ENCODE data around the gene FARSA. TPM values are rescaled to one million over a fixed set of nuclear protein-coding genes. Genes with fewer than 3 reads are reported as not detected.

Gene FARSA
- total and polyA plus RNA-seq, 10 of the 15 experiments (the other 5 are each of a cell fraction or from before 2014, with no cell fraction given), result 20.3 to 212 (median 76.4) TPM

DNA sequence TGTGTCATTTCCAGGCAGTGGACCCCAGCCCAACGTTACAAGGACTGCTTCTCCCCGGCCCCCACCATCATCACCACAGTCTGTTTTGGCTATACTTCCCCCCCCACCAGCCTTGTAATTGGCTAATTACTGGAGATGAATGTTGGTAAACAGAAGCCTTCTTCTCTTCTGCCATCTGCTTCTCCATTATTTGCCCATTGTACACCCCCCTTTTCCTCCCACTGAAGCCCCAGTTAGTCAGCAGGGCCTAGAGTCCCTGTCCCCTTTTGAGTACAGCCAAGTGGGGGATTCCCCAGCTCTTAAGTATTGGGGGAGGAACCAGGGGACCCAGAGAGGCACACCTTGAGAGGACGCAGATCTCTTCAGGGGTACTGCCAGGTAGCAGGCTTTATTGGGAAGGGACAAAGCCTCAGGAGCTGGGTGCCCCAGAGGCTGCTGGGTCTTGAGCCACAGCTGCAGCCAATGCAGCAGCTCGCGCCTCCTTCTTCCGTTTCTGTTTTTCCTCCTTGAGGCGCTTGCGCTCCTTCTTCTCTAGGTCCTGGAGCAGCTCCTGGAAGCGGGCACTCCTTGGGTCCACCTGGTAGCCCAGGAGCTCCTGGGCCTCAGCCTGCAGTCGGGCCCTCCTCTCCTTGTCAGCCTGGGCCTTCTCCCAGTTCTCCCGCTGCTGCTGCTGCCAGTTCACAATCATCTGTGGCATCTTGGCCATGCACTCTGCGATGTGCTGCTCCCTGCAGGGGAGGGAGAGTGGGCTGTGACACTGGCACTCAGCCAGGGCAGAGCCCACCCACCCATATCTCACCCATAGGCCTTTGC is 20.5 kb upstream of the FARSA start (continued):
- TF ChIP-seq, protein P1, sequence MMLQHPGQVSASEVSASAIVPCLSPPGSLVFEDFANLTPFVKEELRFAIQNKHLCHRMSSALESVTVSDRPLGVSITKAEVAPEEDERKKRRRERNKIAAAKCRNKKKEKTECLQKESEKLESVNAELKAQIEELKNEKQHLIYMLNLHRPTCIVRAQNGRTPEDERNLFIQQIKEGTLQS (IDR thresholded peaks at IDR 0.05; ENCODE audit: borderline replicate concordance, extremely low read depth, low read depth, low read length), result no peak
- TF ChIP-seq, protein P2, sequence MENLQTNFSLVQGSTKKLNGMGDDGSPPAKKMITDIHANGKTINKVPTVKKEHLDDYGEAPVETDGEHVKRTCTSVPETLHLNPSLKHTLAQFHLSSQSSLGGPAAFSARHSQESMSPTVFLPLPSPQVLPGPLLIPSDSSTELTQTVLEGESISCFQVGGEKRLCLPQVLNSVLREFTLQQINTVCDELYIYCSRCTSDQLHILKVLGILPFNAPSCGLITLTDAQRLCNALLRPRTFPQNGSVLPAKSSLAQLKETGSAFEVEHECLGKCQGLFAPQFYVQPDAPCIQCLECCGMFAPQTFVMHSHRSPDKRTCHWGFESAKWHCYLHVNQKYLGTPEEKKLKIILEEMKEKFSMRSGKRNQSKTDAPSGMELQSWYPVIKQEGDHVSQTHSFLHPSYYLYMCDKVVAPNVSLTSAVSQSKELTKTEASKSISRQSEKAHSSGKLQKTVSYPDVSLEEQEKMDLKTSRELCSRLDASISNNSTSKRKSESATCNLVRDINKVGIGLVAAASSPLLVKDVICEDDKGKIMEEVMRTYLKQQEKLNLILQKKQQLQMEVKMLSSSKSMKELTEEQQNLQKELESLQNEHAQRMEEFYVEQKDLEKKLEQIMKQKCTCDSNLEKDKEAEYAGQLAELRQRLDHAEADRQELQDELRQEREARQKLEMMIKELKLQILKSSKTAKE (IDR thresholded peaks at IDR 0.05; ENCODE audit: low read depth, poor library complexity, severe bottlenecking), result no peak
- TF ChIP-seq, protein P3, sequence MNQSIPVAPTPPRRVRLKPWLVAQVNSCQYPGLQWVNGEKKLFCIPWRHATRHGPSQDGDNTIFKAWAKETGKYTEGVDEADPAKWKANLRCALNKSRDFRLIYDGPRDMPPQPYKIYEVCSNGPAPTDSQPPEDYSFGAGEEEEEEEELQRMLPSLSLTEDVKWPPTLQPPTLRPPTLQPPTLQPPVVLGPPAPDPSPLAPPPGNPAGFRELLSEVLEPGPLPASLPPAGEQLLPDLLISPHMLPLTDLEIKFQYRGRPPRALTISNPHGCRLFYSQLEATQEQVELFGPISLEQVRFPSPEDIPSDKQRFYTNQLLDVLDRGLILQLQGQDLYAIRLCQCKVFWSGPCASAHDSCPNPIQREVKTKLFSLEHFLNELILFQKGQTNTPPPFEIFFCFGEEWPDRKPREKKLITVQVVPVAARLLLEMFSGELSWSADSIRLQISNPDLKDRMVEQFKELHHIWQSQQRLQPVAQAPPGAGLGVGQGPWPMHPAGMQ (IDR thresholded peaks at IDR 0.05; ENCODE audit: borderline replicate concordance), result no peak

DNA sequence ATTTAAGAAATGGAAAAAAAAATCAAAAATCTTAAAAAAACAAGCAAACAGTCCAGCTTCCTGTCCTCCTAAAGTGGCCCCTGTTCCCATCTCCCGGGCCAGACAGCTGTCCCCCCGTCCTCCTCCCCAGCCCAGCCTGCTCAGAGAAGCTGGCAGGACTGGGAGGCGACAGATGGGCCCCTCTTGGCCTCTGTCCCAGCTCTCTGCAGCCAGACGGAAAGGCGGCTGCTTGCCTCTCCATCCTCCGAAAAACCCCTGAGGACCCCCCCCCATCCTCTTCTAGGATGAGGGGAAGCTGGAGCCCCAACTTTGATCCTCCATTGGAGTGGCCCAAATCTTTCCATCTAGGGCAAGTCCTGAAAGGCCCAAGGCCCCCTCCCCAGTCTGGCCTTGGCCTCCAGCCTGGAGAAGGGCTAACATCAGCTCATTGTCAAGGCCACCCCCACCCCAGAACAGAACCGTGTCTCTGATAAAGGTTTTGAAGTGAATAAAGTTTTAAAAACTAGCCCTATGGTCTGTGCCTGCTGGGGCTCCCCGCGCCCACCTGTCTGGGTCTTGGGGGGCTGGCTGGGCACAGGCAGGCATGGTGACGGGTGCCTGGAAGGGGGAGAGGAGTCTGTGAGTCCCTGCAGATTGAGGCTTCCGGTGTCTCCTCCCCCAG is 19.8 kb upstream of the FARSA start:
- 80% methylated on average over 11 of the region's 11 CpGs for WGBS (ENCODE audit: insufficient coverage, insufficient replicate concordance, low lambda C conversion rate, missing lambda C conversion rate)
- H3K9ac ChIP-seq (ENCODE audit: control insufficient read depth, insufficient read depth, low read length), result no peak overlapping the region
- FAIRE-seq, result no peak
- TF ChIP-seq MEF2A (IDR thresholded peaks at IDR 0.05; ENCODE audit: insufficient read depth, low read depth, low read length) (no peak), NBN (IDR thresholded peaks at IDR 0.05) (no peak), RUNX3 (IDR thresholded peaks at IDR 0.05; ENCODE audit: low read length) (no peak)
- TF ChIP-seq, protein P4, sequence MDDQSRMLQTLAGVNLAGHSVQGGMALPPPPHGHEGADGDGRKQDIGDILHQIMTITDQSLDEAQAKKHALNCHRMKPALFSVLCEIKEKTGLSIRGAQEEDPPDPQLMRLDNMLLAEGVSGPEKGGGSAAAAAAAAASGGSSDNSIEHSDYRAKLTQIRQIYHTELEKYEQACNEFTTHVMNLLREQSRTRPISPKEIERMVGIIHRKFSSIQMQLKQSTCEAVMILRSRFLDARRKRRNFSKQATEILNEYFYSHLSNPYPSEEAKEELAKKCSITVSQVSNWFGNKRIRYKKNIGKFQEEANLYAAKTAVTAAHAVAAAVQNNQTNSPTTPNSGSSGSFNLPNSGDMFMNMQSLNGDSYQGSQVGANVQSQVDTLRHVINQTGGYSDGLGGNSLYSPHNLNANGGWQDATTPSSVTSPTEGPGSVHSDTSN (IDR thresholded peaks at IDR 0.05; ENCODE audit: insufficient replicate concordance, low read depth, low read length), result no peak
- TF ChIP-seq, protein P5, sequence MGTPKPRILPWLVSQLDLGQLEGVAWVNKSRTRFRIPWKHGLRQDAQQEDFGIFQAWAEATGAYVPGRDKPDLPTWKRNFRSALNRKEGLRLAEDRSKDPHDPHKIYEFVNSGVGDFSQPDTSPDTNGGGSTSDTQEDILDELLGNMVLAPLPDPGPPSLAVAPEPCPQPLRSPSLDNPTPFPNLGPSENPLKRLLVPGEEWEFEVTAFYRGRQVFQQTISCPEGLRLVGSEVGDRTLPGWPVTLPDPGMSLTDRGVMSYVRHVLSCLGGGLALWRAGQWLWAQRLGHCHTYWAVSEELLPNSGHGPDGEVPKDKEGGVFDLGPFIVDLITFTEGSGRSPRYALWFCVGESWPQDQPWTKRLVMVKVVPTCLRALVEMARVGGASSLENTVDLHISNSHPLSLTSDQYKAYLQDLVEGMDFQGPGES (IDR thresholded peaks at IDR 0.05), result no peak

More for the DNA sequence above, 19.8 kb upstream of the FARSA start:
- Histone ChIP-seq H3K79me2 (ENCODE audit: control insufficient read depth, insufficient read depth, low read length) (peaks cover 32% of the 10 kb centered on the region), H3K9me3 (replicated peaks; ENCODE audit: control insufficient read depth, insufficient read depth, low read length) (no peaks in the 10 kb centered on the region), H2AFZ (ENCODE audit: control insufficient read depth, low read depth, low read length) (no peak overlapping the region), H4K20me1 (ENCODE audit: control insufficient read depth, insufficient read depth) (no peaks in the 10 kb centered on the region), H3K4me3 (no peak overlapping the region), H3K4me1 (ENCODE audit: control insufficient read depth, insufficient read depth, low read length) (peaks cover 11% of the 10 kb centered on the region), H3K27me3 (replicated peaks in 1 of 2; ENCODE audit: control insufficient read depth in 2 of 2, insufficient read depth in 2 of 2, low read length in 1 of 2) (no peaks in the 10 kb centered on the region), H3K27ac (ENCODE audit: control insufficient read depth, insufficient read depth) (no peak overlapping the region), H3K36me3 (ENCODE audit: control insufficient read depth in 2 of 2, insufficient read depth in 2 of 2, low read length in 1 of 2) (peaks cover 17 to 28% of the 10 kb centered on the region in 2 experiments), H3K4me2 (ENCODE audit: control insufficient read depth, insufficient read depth) (no peak overlapping the region)
- in situ Hi-C loops (cut with MboI), result no loop called here
- CTCF ChIA-PET, result interaction anchor here (0.7 to 4.6 kb wide), 3 partner anchors 12 to 80 kb away, joined by 3 to 40 read pairs (median 3); partner anchors contain the start of gene DNASE2
- DNase-seq (ENCODE audit: low read depth, low spot score) (no peak), ATAC-seq (no peak)
- SMC1A ChIA-PET (ENCODE audit: uncharacterized antibody, unreplicated experiment), result interaction anchor here (1.9 to 2.5 kb wide), 2 partner anchors 12 to 16 kb away, joined by 4 to 9 read pairs; partner anchors contain the start of gene CALR
- TSS peak; percentile 83 for BruUV-seq (replicated peaks)
- RAD21 ChIA-PET (ENCODE audit: unreplicated experiment), result no interaction called here
- POLR2A ChIA-PET, result interaction anchor here (0.8 to 2.4 kb wide), 2 partner anchors 15 to 62 kb away, joined by 3 to 11 read pairs; partner anchors contain the start of genes CALR and GCDH
- intact Hi-C loops (cut with micrococcal nuclease; ENCODE audit: unreplicated experiment), result no loop called here

All from GM12878 (cell line).